Measurements from ENCODE around the gene SV2C. TPM values are rescaled to one million over a fixed set of nuclear protein-coding genes. Genes with fewer than 3 reads are reported as not detected.

The SV2C gene
- total and polyA plus RNA-seq, 2 donors (not counting 1 experiment from before 2014, with no cell fraction given), result not detected

- H3K27ac Mint-ChIP-seq, result no peak overlapping the region
- no peaks in the 10 kb centered on the region for H4K20me1 ChIP-seq (ENCODE audit: control insufficient read depth, insufficient read depth, low read length, poor library complexity, severe bottlenecking)
- H3K79me2 ChIP-seq (ENCODE audit: control insufficient read depth, insufficient read depth, low read length), result no peaks in the 10 kb centered on the region
- no peaks in the 10 kb centered on the region for H3K9me3 ChIP-seq (ENCODE audit: control extremely low read depth in 1 of 3, control insufficient read depth in 2 of 3, insufficient read depth in 1 of 3, low read length in 2 of 3)
- H3K4me3 Mint-ChIP-seq, result no peak overlapping the region
- no peak overlapping the region for H2AFZ ChIP-seq (ENCODE audit: insufficient read depth, low read depth, low read length, poor library complexity, severe bottlenecking)
- ChIA-PET POLR2A (no interaction called here), CTCF (no interaction called here)
- peaks cover 15% of the 10 kb centered on the region for H3K4me1 Mint-ChIP-seq
- no peak overlapping the region for H3K4me2 ChIP-seq (replicated peaks; ENCODE audit: low read depth, low read length, poor library complexity, severe bottlenecking)
- DNase-seq, result no peak
- ATAC-seq (ENCODE audit: low read depth), result no peak
- no peak for TF ChIP-seq EZH2 (IDR thresholded peaks at IDR 0.05; ENCODE audit: borderline replicate concordance, insufficient read depth, low read depth, low read length, poor library complexity, severe bottlenecking)
- TF ChIP-seq, protein P1, sequence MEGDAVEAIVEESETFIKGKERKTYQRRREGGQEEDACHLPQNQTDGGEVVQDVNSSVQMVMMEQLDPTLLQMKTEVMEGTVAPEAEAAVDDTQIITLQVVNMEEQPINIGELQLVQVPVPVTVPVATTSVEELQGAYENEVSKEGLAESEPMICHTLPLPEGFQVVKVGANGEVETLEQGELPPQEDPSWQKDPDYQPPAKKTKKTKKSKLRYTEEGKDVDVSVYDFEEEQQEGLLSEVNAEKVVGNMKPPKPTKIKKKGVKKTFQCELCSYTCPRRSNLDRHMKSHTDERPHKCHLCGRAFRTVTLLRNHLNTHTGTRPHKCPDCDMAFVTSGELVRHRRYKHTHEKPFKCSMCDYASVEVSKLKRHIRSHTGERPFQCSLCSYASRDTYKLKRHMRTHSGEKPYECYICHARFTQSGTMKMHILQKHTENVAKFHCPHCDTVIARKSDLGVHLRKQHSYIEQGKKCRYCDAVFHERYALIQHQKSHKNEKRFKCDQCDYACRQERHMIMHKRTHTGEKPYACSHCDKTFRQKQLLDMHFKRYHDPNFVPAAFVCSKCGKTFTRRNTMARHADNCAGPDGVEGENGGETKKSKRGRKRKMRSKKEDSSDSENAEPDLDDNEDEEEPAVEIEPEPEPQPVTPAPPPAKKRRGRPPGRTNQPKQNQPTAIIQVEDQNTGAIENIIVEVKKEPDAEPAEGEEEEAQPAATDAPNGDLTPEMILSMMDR (IDR thresholded peaks at IDR 0.05), result no peak
- no peak overlapping the region for H3K9ac ChIP-seq (ENCODE audit: low read length)
- no peak overlapping the region for H3K27ac ChIP-seq (ENCODE audit: low read length in 2 of 2)
- intact Hi-C loops (cut with micrococcal nuclease), result no loop called here
- H3K36me3 ChIP-seq (replicated peaks in 1 of 2; ENCODE audit: control extremely low read depth in 1 of 2, control insufficient read depth in 1 of 2, extremely low read depth in 1 of 2, insufficient read depth in 2 of 2, low read length in 1 of 2), result no peaks in the 10 kb centered on the region
- H3K27me3 Mint-ChIP-seq, result peaks cover 5% of the 10 kb centered on the region
- H3K4me1 ChIP-seq (ENCODE audit: control insufficient read depth in 2 of 2, insufficient read depth in 2 of 2, low read length in 2 of 2), result peaks cover 14 to 18% of the 10 kb centered on the region in 2 donors
- WGBS (ENCODE audit: insufficient coverage), result 63% methylated on average over 4 of the region's 5 CpGs
- H3K27me3 ChIP-seq (replicated peaks in 1 of 4; ENCODE audit: control extremely low read depth in 1 of 4, control insufficient read depth in 3 of 4, insufficient read depth in 4 of 4, low read length in 3 of 4), result no peaks in the 10 kb centered on the region
- no peaks in the 10 kb centered on the region for H3K9me3 Mint-ChIP-seq (ENCODE audit: insufficient read depth)
- no peak overlapping the region for H3K4me3 ChIP-seq (ENCODE audit: control extremely low read depth in 1 of 5, extremely low read depth in 1 of 5, insufficient read depth in 1 of 5, low read depth in 2 of 5, low read length in 4 of 5)
These were observed 95.7 kb downstream of the SV2C start for GRCh38 chr5:76178913-76179312.

DNA sequence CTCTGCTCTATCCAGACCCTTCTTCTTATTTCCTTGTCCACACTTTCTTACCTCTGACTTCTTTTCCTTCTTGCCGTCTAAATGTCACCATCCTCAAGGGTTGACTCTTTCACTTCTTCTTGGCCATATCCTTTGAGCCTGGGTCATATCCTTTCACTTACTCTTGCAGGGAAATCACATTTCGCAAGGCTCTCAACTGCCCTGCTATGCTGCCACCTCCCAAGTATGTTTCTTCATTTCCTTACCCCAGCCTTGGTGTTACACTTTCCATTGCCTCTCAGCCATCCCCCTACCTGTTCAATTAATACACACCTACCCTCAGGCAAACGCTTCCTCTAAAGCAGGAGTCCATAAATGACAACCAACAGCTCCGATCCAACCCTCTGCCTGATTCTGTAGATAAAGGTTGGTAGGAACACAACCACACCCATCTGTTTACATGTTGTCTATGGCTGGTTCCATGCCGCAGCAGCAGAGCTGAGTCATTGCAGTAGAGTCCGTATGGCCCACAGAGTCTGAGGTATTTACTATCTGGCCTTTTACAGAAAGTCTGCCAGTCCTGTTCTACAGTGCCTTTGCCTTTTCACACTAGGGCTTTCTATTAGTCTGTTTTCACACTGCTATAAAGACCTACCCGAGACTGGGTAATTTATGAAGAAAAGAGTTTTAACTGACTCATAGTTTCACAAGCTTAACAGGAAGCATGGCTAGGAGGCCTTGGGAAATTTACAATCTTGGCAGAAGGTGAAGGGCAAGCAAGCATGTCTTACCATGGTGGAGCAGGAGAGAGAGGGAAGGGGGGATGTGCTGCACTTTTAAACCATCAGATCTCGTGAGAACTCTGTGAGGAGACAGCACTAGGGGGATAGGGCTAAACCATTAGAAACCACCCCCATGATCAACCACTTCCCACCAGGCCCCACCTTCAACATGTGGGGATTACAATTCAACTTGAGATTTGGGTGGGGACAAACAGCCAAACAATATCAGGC, 97.9 kb downstream of the SV2C start:
- peaks cover 0 to 2% (median 0%) of the 10 kb centered on the region in 4 experiments for H3K27me3 ChIP-seq (replicated peaks in 1 of 4; ENCODE audit: control extremely low read depth in 1 of 4, control insufficient read depth in 3 of 4, insufficient read depth in 4 of 4, low read length in 3 of 4)
- no peaks in the 10 kb centered on the region for H4K20me1 ChIP-seq (ENCODE audit: control insufficient read depth, insufficient read depth, low read length, poor library complexity, severe bottlenecking)
- H2AFZ ChIP-seq (ENCODE audit: insufficient read depth, low read depth, low read length, poor library complexity, severe bottlenecking), result no peak overlapping the region
- H3K4me3 ChIP-seq (ENCODE audit: control extremely low read depth in 1 of 5, extremely low read depth in 1 of 5, insufficient read depth in 1 of 5, low read depth in 2 of 5, low read length in 4 of 5), result no peak overlapping the region
- H3K9me3 ChIP-seq (ENCODE audit: control extremely low read depth in 1 of 3, control insufficient read depth in 2 of 3, insufficient read depth in 1 of 3, low read length in 2 of 3), result no peaks in the 10 kb centered on the region
- no peak for TF ChIP-seq EZH2 (IDR thresholded peaks at IDR 0.05; ENCODE audit: borderline replicate concordance, insufficient read depth, low read depth, low read length, poor library complexity, severe bottlenecking)
- TF ChIP-seq, protein P1 (IDR thresholded peaks at IDR 0.05), result no peak
- WGBS (ENCODE audit: insufficient coverage), result 78% methylated on average over 4 of the region's 8 CpGs
- DNase-seq (no peak), ATAC-seq (ENCODE audit: low read depth) (no peak)
- CTCF ChIA-PET, result no interaction called here
- no peaks in the 10 kb centered on the region for H3K9me3 Mint-ChIP-seq (ENCODE audit: insufficient read depth)
- H3K27ac Mint-ChIP-seq, result no peak overlapping the region
- peaks cover 4 to 6% of the 10 kb centered on the region in 2 donors for H3K4me1 ChIP-seq (ENCODE audit: control insufficient read depth in 2 of 2, insufficient read depth in 2 of 2, low read length in 2 of 2)
- peaks cover 13% of the 10 kb centered on the region for H3K27me3 Mint-ChIP-seq
- intact Hi-C loops (cut with micrococcal nuclease), result no loop called here
- no peaks in the 10 kb centered on the region for H3K79me2 ChIP-seq (ENCODE audit: control insufficient read depth, insufficient read depth, low read length)
- no peak overlapping the region for H3K27ac ChIP-seq (ENCODE audit: low read length in 2 of 2)
- no peaks in the 10 kb centered on the region for H3K36me3 ChIP-seq (replicated peaks in 1 of 2; ENCODE audit: control extremely low read depth in 1 of 2, control insufficient read depth in 1 of 2, extremely low read depth in 1 of 2, insufficient read depth in 2 of 2, low read length in 1 of 2)
- POLR2A ChIA-PET, result no interaction called here
- H3K4me2 ChIP-seq (replicated peaks; ENCODE audit: low read depth, low read length, poor library complexity, severe bottlenecking), result no peak overlapping the region
- no peak overlapping the region for H3K4me3 Mint-ChIP-seq
- peaks cover 4% of the 10 kb centered on the region for H3K4me1 Mint-ChIP-seq
- no peak overlapping the region for H3K9ac ChIP-seq (ENCODE audit: low read length)
